BLaER1 treated with 17β-estradiol and CSF1 and Interleukin-3, amounts not matched to agents 10 nM and 100 nM (cell line): ENCODE results near the gene DIRAS1.
A peak's percentile ranks its signal among the peaks of the same experiment; 100 is the strongest.
"Not testable (repeated sequence)": the region's sequence is repeated elsewhere in the genome, so short reads cannot be mapped to it uniquely, and the experiment has no call there.

Source experiments
- H3K27ac ChIP-seq, 11 experiments: shearing (Covaris generic); formaldehyde crosslinking; 2 replicates each; pipeline ENCODE4 v1.8.1; 2022
- H3K27me3 ChIP-seq, 11 experiments: shearing (Covaris generic); formaldehyde crosslinking; 2 replicates each; pipeline ENCODE4 v1.8.1; 2022
- H3K36me3 ChIP-seq, 11 experiments: shearing (Covaris generic); formaldehyde crosslinking; 2 replicates each; pipeline ENCODE4 v1.8.1; 2022
- H3K4me1 ChIP-seq, 10 experiments: shearing (Covaris generic); formaldehyde crosslinking; 2 replicates each; pipeline ENCODE4 v1.8.1; 2022
- H3K4me2 ChIP-seq, 11 experiments: shearing (Covaris generic); formaldehyde crosslinking; 2 replicates each; pipeline ENCODE4 v1.8.1; 2022
- H3K4me3 ChIP-seq, 10 experiments: shearing (Covaris generic); formaldehyde crosslinking; 2 replicates each; pipeline ENCODE4 v1.8.1; 2022
- H3K9ac ChIP-seq, 11 experiments: shearing (Covaris generic); formaldehyde crosslinking; 2 replicates each; pipeline ENCODE4 v1.8.1; 2022
- H3K9me3 ChIP-seq, 11 experiments: shearing (Covaris generic); formaldehyde crosslinking; replicated peaks in 1 of 11; 2 replicates each; pipeline ENCODE4 v1.8.1; 2022
- H4K20me1 ChIP-seq, 11 experiments: shearing (Covaris generic); formaldehyde crosslinking; 2 replicates each; pipeline ENCODE4 v1.8.1; 2022
- Cebpa-rat ChIP-seq, 11 experiments: shearing (Covaris generic); IDR thresholded peaks; 2 replicates each; pipeline ENCODE4 v1.8.1; 2022

The DIRAS1 gene

GRCh38 chr19:2715470-2716274, 5.5 kb downstream of the DIRAS1 start:
- Histone ChIP-seq H4K20me1 (peaks cover 0 to 29% (median 10%) of the 10 kb centered on the region in 11 experiments; a peak in 8 of 22 replicates), H3K4me2 (no peak overlapping the region), H3K9me3 (peaks cover 15 to 26% (median 20%) of the 10 kb centered on the region in 11 experiments), H3K9ac (no peak overlapping the region), H3K27me3 (no peaks in the 10 kb centered on the region), H3K36me3 (peaks cover 18 to 45% (median 34%) of the 10 kb centered on the region in 11 experiments), H3K4me1 (peaks cover 29 to 47% (median 41%) of the 10 kb centered on the region in 10 experiments), H3K27ac (no peak overlapping the region), H3K4me3 (no peak overlapping the region; a peak in 1 of 20 replicates)
- no peak for TF ChIP-seq Cebpa-rat (IDR thresholded peaks at IDR 0.05)

DNA sequence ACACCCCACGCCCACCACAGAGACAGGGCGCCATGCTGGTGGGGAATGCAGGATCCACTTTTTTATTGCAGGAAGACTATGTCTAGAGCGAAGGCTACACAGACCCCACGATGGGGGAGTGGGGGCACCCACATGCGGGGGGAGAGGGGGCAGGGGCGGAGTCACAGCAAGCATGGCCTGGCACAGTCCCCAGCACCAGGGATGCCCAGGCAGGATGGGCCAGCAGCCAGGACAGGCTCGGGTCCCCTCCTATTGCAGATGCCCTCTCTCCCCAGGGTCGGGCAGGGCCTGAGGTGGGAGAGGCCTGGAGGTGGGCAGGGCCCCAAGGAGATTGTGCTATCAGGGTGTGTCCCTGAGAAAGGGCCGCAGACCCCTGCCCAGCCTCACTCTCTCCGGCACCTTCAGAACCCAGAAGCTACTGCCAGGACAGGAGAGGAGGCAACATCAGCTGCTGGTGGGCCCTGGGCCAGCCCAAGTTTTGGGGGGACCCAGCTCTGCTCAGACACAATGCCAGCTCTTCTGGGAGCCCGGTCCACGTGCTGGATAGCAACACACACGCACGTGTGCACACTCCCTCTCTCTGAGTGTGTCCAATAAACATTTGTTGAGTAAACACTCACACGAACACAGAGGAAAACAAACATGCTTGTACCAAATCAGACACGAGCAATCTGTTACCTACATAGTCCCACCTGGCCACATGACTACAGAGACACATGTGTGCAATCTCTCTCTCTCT, 6.5 kb downstream of the DIRAS1 start:
- Histone ChIP-seq H3K4me3 (no peak overlapping the region), H3K4me2 (no peak overlapping the region), H3K4me1 (peaks cover 32 to 47% (median 42%) of the 10 kb centered on the region in 10 experiments), H3K9me3 (peaks cover 15 to 26% (median 20%) of the 10 kb centered on the region in 11 experiments), H4K20me1 (peaks cover 0 to 19% (median 9%) of the 10 kb centered on the region in 11 experiments; a peak in 8 of 22 replicates), H3K9ac (no peak overlapping the region), H3K36me3 (peaks cover 18 to 45% (median 34%) of the 10 kb centered on the region in 11 experiments), H3K27me3 (no peaks in the 10 kb centered on the region), H3K27ac (no peak overlapping the region)
- no peak for TF ChIP-seq Cebpa-rat (IDR thresholded peaks at IDR 0.05)

- H3K9ac ChIP-seq, H3K4me2 ChIP-seq, H3K27ac ChIP-seq, H3K4me3 ChIP-seq, H3K27me3 ChIP-seq: not testable (repeated sequence)
- peaks cover 18 to 45% (median 34%) of the 10 kb centered on the region in 11 experiments for H3K36me3 ChIP-seq
- peaks cover 31 to 48% (median 43%) of the 10 kb centered on the region in 10 experiments for H3K4me1 ChIP-seq
- peaks cover 0 to 18% (median 9%) of the 10 kb centered on the region in 11 experiments; a peak in 8 of 22 replicates for H4K20me1 ChIP-seq
- peaks cover 15 to 26% (median 20%) of the 10 kb centered on the region in 11 experiments for H3K9me3 ChIP-seq
These were observed 7.1 kb downstream of the DIRAS1 start for GRCh38 chr19:2714102-2714501.

GRCh38 chr19:2713170-2713569, 8.0 kb downstream of the DIRAS1 start:
- Histone ChIP-seq H3K4me1 (peaks cover 31 to 46% (median 39%) of the 10 kb centered on the region in 10 experiments), H3K36me3 (peaks cover 18 to 35% (median 32%) of the 10 kb centered on the region in 11 experiments), H3K9me3 (peaks cover 15 to 26% (median 20%) of the 10 kb centered on the region in 11 experiments), H3K4me2 (peak overlapping the region in 4 of 11 experiments; percentile 88 to 91 (median 89); a peak in 6 of 22 replicates)
- H3K9ac ChIP-seq, H3K27me3 ChIP-seq, H3K27ac ChIP-seq, H3K4me3 ChIP-seq, H4K20me1 ChIP-seq: not testable (repeated sequence)

DNA sequence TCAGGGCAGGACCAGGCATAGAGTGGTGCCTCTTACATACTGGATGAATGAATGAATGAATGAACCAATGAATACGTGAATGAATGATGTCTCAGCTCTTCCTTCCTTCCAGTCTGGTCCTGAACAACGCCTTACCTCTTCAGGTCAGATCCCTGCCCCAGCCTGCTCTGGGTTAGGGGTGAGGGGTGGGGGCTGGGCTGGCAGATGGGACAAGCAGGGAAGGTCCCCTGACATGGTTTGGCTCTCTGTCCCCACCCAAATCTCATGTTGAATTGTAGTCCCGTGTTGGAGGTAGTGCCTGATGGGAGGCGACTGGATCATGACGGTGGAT, 9.3 kb downstream of the DIRAS1 start:
- peak overlapping the region in 8 of 11 experiments; percentile 57 to 79 (median 74); a peak in 15 of 22 replicates for H3K9ac ChIP-seq
- H3K9me3 ChIP-seq = peaks cover 15 to 22% (median 20%) of the 10 kb centered on the region in 11 experiments
- peaks cover 16 to 23% (median 21%) of the 10 kb centered on the region in 11 experiments for H3K36me3 ChIP-seq
- peak overlapping the region in 10 of 11 experiments; percentile 58 to 92 (median 88); a peak in 18 of 22 replicates for H3K27ac ChIP-seq
- no peaks in the 10 kb centered on the region; a peak in 1 of 22 replicates for H4K20me1 ChIP-seq
- peaks cover 31 to 43% (median 38%) of the 10 kb centered on the region in 10 experiments for H3K4me1 ChIP-seq
- TF ChIP-seq Cebpa-rat (IDR thresholded peaks at IDR 0.05) = no peak
- H3K4me3 ChIP-seq = peak overlapping the region in 5 of 10 experiments; percentile 15 to 59 (median 47); a peak in 6 of 20 replicates
- H3K27me3 ChIP-seq = no peaks in the 10 kb centered on the region
- peak overlapping the region; percentile 77 to 95 (median 89) for H3K4me2 ChIP-seq

DNA sequence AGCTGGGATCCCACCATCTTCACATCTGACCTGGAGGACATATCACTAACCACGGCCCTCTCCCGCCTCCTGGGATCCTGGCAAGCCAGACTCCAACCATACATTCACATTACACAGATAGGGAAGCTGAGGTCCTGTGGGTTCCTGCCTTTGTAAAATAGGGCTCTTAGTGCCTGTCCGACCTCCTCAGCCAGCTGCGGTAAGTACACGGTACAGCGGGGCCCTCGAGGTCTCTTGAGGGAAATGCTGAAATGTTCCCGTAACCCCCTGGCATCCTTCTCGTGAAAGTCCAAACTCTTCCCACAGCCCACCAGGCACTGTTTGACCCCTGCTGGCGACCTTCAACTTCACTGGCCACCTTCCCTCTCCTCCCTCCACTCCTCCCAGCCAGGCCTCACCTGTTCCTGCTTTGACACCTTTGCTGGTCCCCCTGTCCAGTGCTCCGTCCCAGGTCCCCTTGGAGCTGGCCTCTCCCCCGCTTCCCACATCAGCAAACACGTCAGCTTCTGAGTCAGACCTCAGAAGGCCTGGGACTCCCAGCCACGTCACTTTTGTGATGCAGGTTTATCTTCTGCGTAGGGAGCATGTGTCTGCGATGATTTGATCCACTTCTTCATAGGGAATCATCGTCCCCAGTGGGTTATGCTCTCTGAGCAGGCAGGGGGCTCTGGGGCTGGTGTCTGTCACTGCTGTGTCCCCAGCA, 9.8 kb downstream of the DIRAS1 start:
- Histone ChIP-seq H3K36me3 (peaks cover 11 to 18% (median 16%) of the 10 kb centered on the region in 11 experiments), H3K4me1 (peaks cover 31 to 43% (median 38%) of the 10 kb centered on the region in 10 experiments), H3K27me3 (no peaks in the 10 kb centered on the region), H3K4me3 (peak overlapping the region in 9 of 10 experiments; percentile 4 to 59 (median 37); a peak in 14 of 20 replicates), H4K20me1 (no peaks in the 10 kb centered on the region; a peak in 1 of 22 replicates), H3K9me3 (peaks cover 13 to 18% (median 17%) of the 10 kb centered on the region in 11 experiments), H3K27ac (peak overlapping the region; percentile 10 to 92 (median 87); a peak in 21 of 22 replicates), H3K4me2 (peak overlapping the region; percentile 77 to 95 (median 89)), H3K9ac (peak overlapping the region; percentile 35 to 79 (median 71))
- TF ChIP-seq Cebpa-rat (IDR thresholded peaks at IDR 0.05) = no peak

- no peak for TF ChIP-seq Cebpa-rat (IDR thresholded peaks at IDR 0.05)
- H3K9ac ChIP-seq = no peak overlapping the region
- peaks cover 0 to 7% (median 0%) of the 10 kb centered on the region in 11 experiments; a peak in 3 of 22 replicates for H4K20me1 ChIP-seq
- no peaks in the 10 kb centered on the region for H3K9me3 ChIP-seq
- H3K27ac ChIP-seq = no peak overlapping the region
- H3K4me3 ChIP-seq = no peak overlapping the region
- H3K36me3 ChIP-seq = no peaks in the 10 kb centered on the region
- H3K4me1 ChIP-seq = peaks cover 23 to 40% (median 31%) of the 10 kb centered on the region in 10 experiments
- H3K4me2 ChIP-seq = no peak overlapping the region
- H3K27me3 ChIP-seq = no peaks in the 10 kb centered on the region
These were observed 14.9 kb downstream of the DIRAS1 start for GRCh38 chr19:2706251-2706650.

GRCh38 chr19:2703691-2704216, 17.4 kb downstream of the DIRAS1 start:
- H3K27me3 ChIP-seq = no peaks in the 10 kb centered on the region
- no peak overlapping the region for H3K9ac ChIP-seq
- peaks cover 27 to 42% (median 36%) of the 10 kb centered on the region in 10 experiments for H3K4me1 ChIP-seq
- TF ChIP-seq Cebpa-rat (IDR thresholded peaks at IDR 0.05) = no peak
- H3K4me3 ChIP-seq = no peak overlapping the region
- H3K36me3 ChIP-seq = no peaks in the 10 kb centered on the region
- no peaks in the 10 kb centered on the region for H3K9me3 ChIP-seq
- H3K27ac ChIP-seq = no peak overlapping the region
- H3K4me2 ChIP-seq = 0 out of 22 replicates have a peak overlapping the region, but pooled peaks of 1 of the 11 experiments have one; percentile 24
- H4K20me1 ChIP-seq = peaks cover 0 to 18% (median 0%) of the 10 kb centered on the region in 11 experiments; a peak in 3 of 22 replicates
